IMR-90 (cell line): Measurements from ENCODE around the gene FNDC3B. TPM values are rescaled to one million over a fixed set of nuclear protein-coding genes. Genes with fewer than 3 reads are reported as not detected.
"Not testable (repeated sequence)": the region's sequence is repeated elsewhere in the genome, so short reads cannot be mapped to it uniquely, and the experiment has no call there.

Source experiments
- ATAC-seq: fragments of 200-7000 bp; cut with Tn5 transposase; 2 replicates; pipeline ENCODE4 v1.9.1; 2020; ENCODE audit warnings: low read depth, mild to moderate bottlenecking, moderate library complexity
- BruUV-seq: library from RNA; stranded (reverse); fragments of 400-500 nt; replicated peaks from 2 replicates; lab custom pipeline; 2021; lab: Mats Ljungman, UMichigan
- CTCF ChIA-PET: fragments of 300-600 bp; formaldehyde crosslinking; extraction: SDS; loops from one replicate; lab custom pipeline; 2021; ENCODE audit warnings: antibody characterized with exemption; lab: Yijun Ruan, JAX
- POLR2A ChIA-PET: fragments of 300-600 bp; sonication (Branson Sonifier 250); formaldehyde crosslinking; loops from one replicate; lab custom pipeline; 2022; ENCODE audit warnings: antibody characterized with exemption; ENCODE audit not compliant: unreplicated experiment; lab: Charles Lee
- DNase-seq: peaks from one replicate; pipeline ENCODE4 v3.0.0; 2013
- H2AFZ ChIP-seq: replicated peaks from 2 replicates; pipeline ENCODE3; 2013; ENCODE audit warnings: low read length, mild to moderate bottlenecking; ENCODE audit not compliant: poor library complexity
- H2AK5ac ChIP-seq: 2 replicates; pipeline ENCODE4 v1.6.1; 2013; ENCODE audit warnings: low read depth, low read length, inconsistent platforms
- H2AK9ac ChIP-seq: replicated peaks from 2 replicates; pipeline ENCODE3; 2013; ENCODE audit warnings: mild to moderate bottlenecking, low read depth, low read length, moderate library complexity; ENCODE audit not compliant: poor library complexity
- H2BK120ac ChIP-seq: 2 replicates; pipeline ENCODE4 v1.6.1; 2013; ENCODE audit warnings: low read depth, low read length, inconsistent platforms
- H2BK15ac ChIP-seq: 3 replicates; pipeline ENCODE4 v1.6.1; 2013; ENCODE audit warnings: low read depth, low read length, inconsistent platforms
- H2BK20ac ChIP-seq: 2 replicates; pipeline ENCODE4 v1.6.1; 2013; ENCODE audit warnings: low read depth, mild to moderate bottlenecking, inconsistent platforms, low read length, moderate library complexity
- H2BK5ac ChIP-seq: 2 replicates; pipeline ENCODE4 v1.6.1; 2013; ENCODE audit warnings: mild to moderate bottlenecking, low read depth, low read length, inconsistent platforms; ENCODE audit not compliant: poor library complexity, severe bottlenecking
- H3K14ac ChIP-seq: replicated peaks from 2 replicates; pipeline ENCODE4 v1.6.1; 2013; ENCODE audit warnings: low read depth, low read length, inconsistent platforms
- H3K18ac ChIP-seq: 2 replicates; pipeline ENCODE4 v1.6.1; 2013; ENCODE audit warnings: low read depth, low read length, control low read depth
- H3K23ac ChIP-seq: 2 replicates; pipeline ENCODE4 v1.6.1; 2013; ENCODE audit warnings: low read depth, low read length, inconsistent platforms
- H3K27ac ChIP-seq: 2 replicates; pipeline ENCODE4 v1.5.1; 2013; ENCODE audit warnings: mild to moderate bottlenecking, control low read depth, low read length; ENCODE audit not compliant: insufficient read depth
- H3K27me3 ChIP-seq: 2 replicates; pipeline ENCODE4 v1.6.1; 2013; ENCODE audit warnings: low read length; ENCODE audit not compliant: control insufficient read depth, insufficient read depth
- H3K36me3 ChIP-seq: 2 replicates; pipeline ENCODE4 v1.6.1; 2013; ENCODE audit warnings: low read length, mixed read lengths; ENCODE audit not compliant: control insufficient read depth, insufficient read depth
- H3K4ac ChIP-seq: 2 replicates; pipeline ENCODE4 v1.6.1; 2013; ENCODE audit warnings: low read depth, low read length, inconsistent platforms
- H3K4me1 ChIP-seq: 2 replicates; pipeline ENCODE4 v1.6.1; 2013; ENCODE audit warnings: low read length, mixed read lengths; ENCODE audit not compliant: control insufficient read depth, insufficient read depth
- H3K4me2 ChIP-seq: 2 replicates; pipeline ENCODE4 v1.6.1; 2013; ENCODE audit warnings: low read depth, mild to moderate bottlenecking, control low read depth, low read length, moderate library complexity
- H3K4me3 ChIP-seq: 2 replicates; pipeline ENCODE4 v1.5.1; 2013; ENCODE audit warnings: low read depth, mild to moderate bottlenecking, control low read depth, low read length, moderate library complexity; ENCODE audit not compliant: insufficient read depth
- H3K56ac ChIP-seq: 2 replicates; pipeline ENCODE4 v1.6.1; 2013; ENCODE audit warnings: low read length, inconsistent platforms; ENCODE audit not compliant: insufficient read depth; ENCODE audit errors: extremely low read depth
- H3K79me1 ChIP-seq, 2 experiments: 2 replicates each; pipeline ENCODE4 v1.6.1; 2013; ENCODE audit warnings: low read length in 2 of 2, inconsistent platforms in 1 of 2, low read depth in 1 of 2
- H3K9ac ChIP-seq: 2 replicates; pipeline ENCODE4 v1.6.1; 2013; ENCODE audit warnings: low read depth, low read length, control low read depth
- H3K9me1 ChIP-seq: 2 replicates; pipeline ENCODE4 v1.6.1; 2013; ENCODE audit warnings: low read length, inconsistent platforms; ENCODE audit not compliant: insufficient read depth
- H3K9me3 ChIP-seq: 2 replicates; pipeline ENCODE4 v1.6.1; 2013; ENCODE audit warnings: low read length; ENCODE audit not compliant: control insufficient read depth, insufficient read depth
- H4K20me1 ChIP-seq: 2 replicates; pipeline ENCODE4 v1.6.1; 2013; ENCODE audit warnings: low read length, inconsistent platforms; ENCODE audit not compliant: insufficient read depth
- H4K5ac ChIP-seq: 2 replicates; pipeline ENCODE4 v1.6.1; 2013; ENCODE audit warnings: mild to moderate bottlenecking, low read depth, low read length, control low read depth
- H4K8ac ChIP-seq, 2 experiments: 2 replicates each; pipeline ENCODE4 v1.6.1; 2013; ENCODE audit warnings: low read depth in 2 of 2, low read length in 2 of 2, control low read depth in 1 of 2, inconsistent platforms in 1 of 2
- H4K91ac ChIP-seq: 2 replicates; pipeline ENCODE4 v1.6.1; 2013; ENCODE audit warnings: low read depth, low read length, inconsistent platforms; ENCODE audit not compliant: insufficient read depth
- WGBS, 2 experiments: methylation state at CpG; one replicate each; pipeline versions ENCODE4 v1.1.5 to v1.1.7; 2013; ENCODE audit warnings: missing lambda C conversion rate in 2 of 2; ENCODE audit not compliant: insufficient read length in 1 of 2; ENCODE audit errors: extremely low coverage in 2 of 2; 5-methylcytosine and 5-hydroxymethylcytosine counted together
- dilution Hi-C: fragments of 300-500 bp; cut with HindIII; formaldehyde crosslinking; loops from one replicate; pipeline ENCODE4 v1.14.3; 2018; ENCODE audit warnings: low sequenced_read_pairs; ENCODE audit not compliant: unreplicated experiment
- in situ Hi-C: fragments of 300-500 bp; cut with MboI; formaldehyde crosslinking; loops from 3 replicates; pipeline ENCODE4 v1.14.3; 2019; ENCODE audit warnings: low sequenced_read_pairs, inconsistent platforms, mixed read lengths
- intact Hi-C: fragments of 100-400 bp; cut with micrococcal nuclease; formaldehyde crosslinking; loops from 2 replicates; pipeline ENCODE4 v1.10.0; 2022
- polyA plus RNA-seq, 3 experiments: library from polyadenylated mRNA; depleted of rRNA; stranded (reverse); fragments of >200 nt; gene quantifications; 2 replicates each; pipeline ENCODE4 v1.2.3, GENCODE V29; 2012; ENCODE audit warnings: low replicate concordance in 1 of 3
- total RNA-seq: library from RNA; depleted of rRNA; stranded (reverse); fragments of >200 nt; gene quantifications from 2 replicates; pipeline ENCODE4 v1.2.3, GENCODE V29; 2012
- TF ChIP-seq, protein P1 (sequence below): fragments of 150-350 bp; IDR thresholded peaks from 2 replicates; pipeline ENCODE4 v1.6.1; 2016; ENCODE audit warnings: low read depth, mild to moderate bottlenecking, low read length, moderate library complexity, borderline replicate concordance

Gene FNDC3B
- total and polyA plus RNA-seq, 2 of the 4 experiments (the other 2 are of a cell fraction): 23.9 to 150 TPM

DNA sequence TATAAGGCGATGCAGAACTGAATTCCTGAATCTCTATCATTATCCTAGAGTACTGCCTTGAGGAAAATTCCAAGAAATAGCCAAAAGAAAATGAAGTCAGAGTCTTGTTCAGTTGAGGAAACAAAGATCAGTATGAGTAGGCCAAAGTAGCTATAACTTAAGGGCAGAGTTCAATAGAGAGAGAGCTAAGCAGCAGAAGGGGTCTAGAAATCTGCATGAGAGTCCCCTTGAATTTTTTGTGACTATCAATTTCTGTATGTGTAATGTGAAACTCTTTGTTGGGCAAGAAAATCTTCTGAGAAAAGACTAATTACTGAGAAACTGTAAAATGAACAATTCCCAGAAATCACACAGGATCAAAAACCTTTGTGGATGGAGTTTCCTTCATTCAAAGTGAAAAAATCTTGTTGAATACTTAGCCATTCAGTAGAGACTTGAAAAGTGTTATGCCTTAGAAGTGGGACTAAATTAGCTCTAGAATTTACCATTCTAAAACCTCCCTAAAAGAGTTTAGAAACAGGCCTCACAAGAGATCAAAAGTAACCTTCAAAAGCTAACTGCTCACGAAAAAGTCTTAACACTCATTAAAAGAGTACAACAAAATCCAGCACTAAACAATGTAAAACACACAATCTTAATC lies 43.1 kb upstream of the FNDC3B start (continued):
- TF ChIP-seq, protein P1, sequence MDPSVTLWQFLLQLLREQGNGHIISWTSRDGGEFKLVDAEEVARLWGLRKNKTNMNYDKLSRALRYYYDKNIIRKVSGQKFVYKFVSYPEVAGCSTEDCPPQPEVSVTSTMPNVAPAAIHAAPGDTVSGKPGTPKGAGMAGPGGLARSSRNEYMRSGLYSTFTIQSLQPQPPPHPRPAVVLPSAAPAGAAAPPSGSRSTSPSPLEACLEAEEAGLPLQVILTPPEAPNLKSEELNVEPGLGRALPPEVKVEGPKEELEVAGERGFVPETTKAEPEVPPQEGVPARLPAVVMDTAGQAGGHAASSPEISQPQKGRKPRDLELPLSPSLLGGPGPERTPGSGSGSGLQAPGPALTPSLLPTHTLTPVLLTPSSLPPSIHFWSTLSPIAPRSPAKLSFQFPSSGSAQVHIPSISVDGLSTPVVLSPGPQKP: no peak

DNA sequence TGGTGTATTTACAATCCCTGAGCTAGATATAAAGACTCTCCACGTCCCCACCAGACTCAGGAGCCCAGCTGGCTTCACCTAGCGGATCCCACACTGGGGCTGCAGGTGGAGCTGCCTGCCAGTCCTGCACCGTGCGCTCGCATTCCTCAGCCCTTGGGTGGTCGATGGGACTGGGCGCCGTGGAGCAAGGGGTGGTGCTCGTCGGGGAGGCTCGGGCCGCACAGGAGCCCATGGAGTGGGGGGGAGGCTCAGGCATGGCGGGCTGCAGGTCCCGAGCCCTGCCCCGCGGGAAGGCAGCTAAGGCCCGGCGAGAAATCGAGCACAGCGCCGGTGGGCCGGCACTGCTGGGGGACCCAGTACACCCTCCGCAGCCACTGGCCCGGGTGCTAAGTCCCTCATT lies 40.6 kb upstream of the FNDC3B start:
- H3K4me3 ChIP-seq, H2BK120ac ChIP-seq, H2AK5ac ChIP-seq, H3K4me2 ChIP-seq, H3K4ac ChIP-seq, intact Hi-C loops, DNase-seq, BruUV-seq, H2BK5ac ChIP-seq, H4K20me1 ChIP-seq, H3K9ac ChIP-seq, H3K14ac ChIP-seq, H4K5ac ChIP-seq, H2BK15ac ChIP-seq, H3K79me1 ChIP-seq, in situ Hi-C loops, CTCF ChIA-PET, H3K18ac ChIP-seq, H3K23ac ChIP-seq, H3K9me3 ChIP-seq, H3K27me3 ChIP-seq, H2AFZ ChIP-seq, H2AK9ac ChIP-seq, H4K8ac ChIP-seq, H3K27ac ChIP-seq, H3K36me3 ChIP-seq, H3K4me1 ChIP-seq, dilution Hi-C loops, ATAC-seq, H2BK20ac ChIP-seq, POLR2A ChIA-PET, H3K56ac ChIP-seq, H4K91ac ChIP-seq, H3K9me1 ChIP-seq: not testable (repeated sequence)
- no CpG with 5 or more reads among the region's 24 CpGs for WGBS, 2 experiments

DNA sequence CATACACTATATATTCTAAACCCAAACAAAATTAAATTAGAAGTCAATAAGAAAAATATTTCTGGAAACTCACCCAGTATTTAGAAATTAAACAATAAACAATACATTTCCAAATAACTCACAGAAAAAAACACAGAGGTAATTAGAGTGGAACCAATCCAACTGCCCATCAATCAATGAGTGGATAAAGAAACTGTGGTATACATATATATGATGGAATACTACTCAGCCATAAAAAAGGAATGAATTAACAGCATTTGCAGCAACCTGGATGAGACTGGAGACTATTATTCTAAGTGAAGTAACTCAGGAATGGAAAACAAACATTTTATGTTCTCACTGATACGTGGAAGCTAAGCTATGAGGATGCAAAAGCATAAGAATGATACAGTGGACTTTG lies 37.8 kb upstream of the FNDC3B start:
- DNase-seq, dilution Hi-C loops, CTCF ChIA-PET: not testable (repeated sequence)

More for the DNA sequence above, 37.8 kb upstream of the FNDC3B start:
- H3K79me1 ChIP-seq, H3K4me2 ChIP-seq, H3K9me3 ChIP-seq, H4K20me1 ChIP-seq, H3K4ac ChIP-seq, H2AK9ac ChIP-seq, H4K5ac ChIP-seq, H3K36me3 ChIP-seq, H2AFZ ChIP-seq, H4K91ac ChIP-seq, BruUV-seq, H3K23ac ChIP-seq, H3K27me3 ChIP-seq, H2BK5ac ChIP-seq, H4K8ac ChIP-seq, H3K9ac ChIP-seq, H3K14ac ChIP-seq, H3K9me1 ChIP-seq, intact Hi-C loops, H2AK5ac ChIP-seq, in situ Hi-C loops, H3K56ac ChIP-seq, ATAC-seq, H3K27ac ChIP-seq, H3K4me3 ChIP-seq, H2BK20ac ChIP-seq, H2BK120ac ChIP-seq, POLR2A ChIA-PET, H3K4me1 ChIP-seq, H3K18ac ChIP-seq, H2BK15ac ChIP-seq: not testable (repeated sequence)
- WGBS, 2 experiments: no CpG with 5 or more reads among the region's 1 CpG
